Skeletal muscle cell (primary cell): ENCODE measurements around the gene C3orf62.
"Not testable (repeated sequence)": the region's sequence is repeated elsewhere in the genome, so short reads cannot be mapped to it uniquely, and the experiment has no call there.

ENCODE experiments used
- DNase-seq: peaks from one replicate; pipeline ENCODE4 v3.0.0-alpha.2; 2010; ENCODE audit warnings: low read depth
- H3K4me3 ChIP-seq: 2 replicates; pipeline ENCODE4 v1.5.1; 2011; ENCODE audit warnings: low read depth, mild to moderate bottlenecking, control low read depth, low read length, moderate library complexity

Gene C3orf62

DNA sequence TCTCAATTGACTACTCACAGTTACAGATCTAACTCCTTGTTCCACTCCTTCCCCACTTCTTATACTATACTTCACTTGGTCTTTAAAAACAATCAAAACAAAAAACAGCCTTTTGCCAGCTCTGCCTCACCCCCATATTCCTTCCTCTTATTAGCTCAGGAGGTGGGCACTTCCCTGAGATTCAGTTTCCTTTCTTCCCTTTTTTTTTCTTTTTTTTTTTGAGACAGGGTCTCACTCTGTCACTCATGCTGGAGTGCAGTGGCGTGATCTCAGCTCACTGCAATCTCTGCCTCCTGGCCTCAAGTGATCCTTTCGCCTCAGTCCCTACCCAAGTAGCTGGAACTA lies 6.9 kb downstream of the C3orf62 start:
- H3K4me3 ChIP-seq: no peak overlapping the region
- DNase-seq: no peak

DNA sequence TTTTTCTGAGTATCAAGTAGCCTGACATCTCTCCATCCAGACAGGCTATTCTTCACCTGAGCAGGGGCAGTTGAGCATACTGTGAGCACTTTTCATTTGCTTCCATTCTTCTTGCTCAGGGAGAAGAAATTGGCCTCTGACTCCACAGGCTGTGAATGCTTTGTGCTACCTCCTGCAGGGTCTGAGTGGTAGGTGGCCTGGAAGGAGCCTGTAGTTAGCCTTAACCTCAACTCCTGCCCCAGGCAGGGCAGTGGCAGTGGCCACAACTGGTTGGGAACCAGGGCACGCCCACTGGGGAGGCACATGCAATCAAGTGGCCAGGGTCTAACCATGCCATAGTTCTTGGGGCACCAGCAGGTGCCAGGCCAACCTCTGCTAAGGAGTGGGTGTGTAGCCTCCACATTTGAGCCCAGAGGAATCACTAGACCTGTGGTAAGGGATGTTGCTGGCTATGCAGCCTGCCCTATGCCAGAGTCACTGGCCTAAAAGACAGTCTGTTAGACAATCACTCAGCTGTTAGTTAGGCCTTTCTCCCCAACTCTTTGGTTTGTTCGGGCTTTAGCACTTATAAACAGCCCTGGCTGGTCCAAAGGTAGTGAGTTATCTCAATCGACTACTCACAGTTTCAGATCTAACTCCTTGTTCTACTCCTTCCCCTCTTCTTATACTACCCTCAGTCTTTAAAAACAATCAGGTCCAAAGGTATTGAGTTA lies 7.4 kb downstream of the C3orf62 start:
- H3K4me3 ChIP-seq: no peak overlapping the region
- DNase-seq: no peak

DNA sequence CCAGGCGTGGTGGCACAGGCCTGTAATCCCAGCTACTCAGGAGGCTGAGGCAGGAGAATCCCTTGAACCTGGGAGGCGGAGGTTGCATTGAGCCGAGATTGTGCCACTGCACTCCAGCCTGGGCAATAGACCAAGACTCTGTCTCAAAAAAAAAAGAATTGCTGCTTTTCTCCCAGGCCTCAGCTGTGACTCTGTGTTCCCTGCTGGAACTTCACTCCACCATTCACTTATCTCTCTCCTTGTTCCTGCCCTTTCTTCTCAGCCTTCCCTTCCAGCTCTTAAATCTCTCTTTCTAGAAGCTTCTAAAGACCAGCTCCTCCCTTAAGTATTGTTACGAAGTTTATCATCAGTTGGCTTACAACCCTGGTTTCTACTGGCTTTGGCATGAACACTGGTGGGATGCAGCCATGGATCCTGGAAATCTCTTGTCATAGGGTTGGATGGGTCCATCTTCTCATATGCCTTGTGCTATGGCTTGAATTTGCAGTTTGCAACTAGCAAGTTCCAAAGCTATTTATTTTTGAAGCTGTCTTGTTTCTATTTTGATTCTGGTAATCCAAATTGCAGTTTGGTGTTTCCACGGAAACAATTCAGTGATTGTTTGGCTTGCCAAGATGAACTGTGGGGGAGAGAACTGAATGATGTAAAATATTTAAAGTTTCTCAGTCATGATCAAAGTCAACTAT lies 10.5 kb downstream of the C3orf62 start:
- no peak for DNase-seq
- H3K4me3 ChIP-seq: no peak overlapping the region

DNA sequence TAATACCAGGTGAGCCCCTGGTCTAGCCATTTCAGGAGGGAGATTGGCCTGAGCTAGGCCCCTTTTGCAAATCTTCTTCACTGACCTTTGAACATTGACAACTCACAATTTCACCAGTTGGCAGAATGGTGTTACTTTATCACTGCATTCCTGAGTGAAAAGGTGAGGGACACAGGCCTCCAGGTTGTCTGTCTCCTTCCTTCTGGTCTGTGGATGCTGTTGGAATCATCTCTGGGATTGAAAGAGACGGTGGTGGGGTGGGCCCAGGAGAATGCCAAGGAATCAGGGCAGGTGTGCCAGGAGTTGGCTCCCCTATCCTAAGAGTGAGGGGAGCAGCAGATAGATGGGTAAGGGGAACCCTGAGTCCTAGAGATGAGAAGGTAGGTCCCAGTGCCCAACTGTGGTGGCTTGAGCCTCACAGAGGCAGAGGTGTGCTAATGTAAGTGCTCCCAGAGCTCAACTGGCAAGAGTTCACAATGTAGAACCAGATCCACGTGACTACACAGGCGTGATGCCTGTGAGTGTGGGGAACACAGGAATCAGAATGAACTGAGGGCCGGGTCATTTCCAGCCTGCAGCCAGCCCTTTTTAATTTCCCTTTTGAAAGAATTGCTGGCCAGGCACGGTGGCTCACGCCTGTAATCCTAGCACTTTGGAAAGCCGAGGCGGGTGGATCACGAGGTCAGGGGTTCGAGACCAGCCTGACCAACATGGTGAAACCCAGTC lies 11.2 kb downstream of the C3orf62 start:
- no peak overlapping the region for H3K4me3 ChIP-seq
- DNase-seq: no peak

DNA sequence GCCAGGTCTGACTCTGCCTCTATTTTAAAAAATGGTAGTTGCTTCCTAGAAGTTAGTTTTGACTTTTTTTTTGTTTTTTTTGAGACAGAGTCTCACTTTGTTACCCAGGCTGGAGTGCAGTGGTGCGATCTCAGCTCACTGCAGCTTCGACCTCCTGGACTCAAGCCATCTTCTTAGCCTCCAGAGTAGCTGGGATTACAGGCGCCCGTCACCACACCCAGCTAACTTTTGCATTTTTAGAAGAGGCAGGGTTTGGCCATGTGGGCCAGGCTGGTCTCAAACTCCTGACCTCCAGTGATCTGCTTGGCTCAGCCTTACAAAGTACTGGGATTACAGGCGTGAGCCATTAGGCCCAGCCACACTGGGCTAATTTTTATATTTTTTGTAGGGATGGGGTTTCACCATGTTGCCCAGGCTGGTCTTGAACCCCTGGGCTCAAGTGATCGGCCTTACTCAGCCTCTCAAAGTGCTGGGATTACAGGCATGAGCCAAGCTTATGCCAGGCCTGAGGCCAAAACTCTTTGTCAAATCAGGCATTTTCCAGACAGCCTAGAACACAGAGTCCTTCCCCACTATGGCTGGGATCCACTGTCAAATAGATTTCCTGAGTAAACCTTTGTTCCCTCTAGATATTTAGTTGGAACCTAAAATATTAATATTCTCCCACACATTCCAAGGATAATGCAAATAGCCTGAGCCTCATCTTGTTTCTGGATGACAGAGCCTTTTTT lies 13.7 kb downstream of the C3orf62 start:
- H3K4me3 ChIP-seq: no peak overlapping the region
- no peak for DNase-seq

DNA sequence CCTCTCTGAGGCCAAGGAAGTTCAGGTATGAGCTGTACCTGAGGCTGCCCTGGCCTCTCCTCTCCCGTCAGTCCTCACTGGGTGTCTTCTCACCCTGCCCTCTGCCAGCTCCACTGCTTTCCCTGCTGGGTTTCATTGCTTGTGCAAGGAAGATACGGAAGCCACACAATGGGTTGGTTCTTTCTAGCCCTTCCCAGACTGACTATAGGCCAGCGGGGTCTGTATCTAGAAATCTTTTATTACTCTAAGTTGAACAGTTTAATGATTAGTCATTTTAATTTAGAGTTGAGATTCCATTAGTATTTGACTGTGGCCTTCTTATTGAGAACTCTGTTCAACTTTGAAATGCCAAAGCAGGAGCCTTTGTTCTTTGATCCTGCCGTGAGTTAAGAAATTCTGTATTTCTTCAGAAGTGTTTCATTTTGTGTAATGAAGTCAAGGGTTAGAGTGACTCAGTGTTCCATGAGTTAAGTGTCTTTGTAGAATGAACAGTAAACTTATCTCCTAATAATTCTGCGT lies 16.2 kb downstream of the C3orf62 start:
- no peak for DNase-seq
- no peak overlapping the region for H3K4me3 ChIP-seq

DNA sequence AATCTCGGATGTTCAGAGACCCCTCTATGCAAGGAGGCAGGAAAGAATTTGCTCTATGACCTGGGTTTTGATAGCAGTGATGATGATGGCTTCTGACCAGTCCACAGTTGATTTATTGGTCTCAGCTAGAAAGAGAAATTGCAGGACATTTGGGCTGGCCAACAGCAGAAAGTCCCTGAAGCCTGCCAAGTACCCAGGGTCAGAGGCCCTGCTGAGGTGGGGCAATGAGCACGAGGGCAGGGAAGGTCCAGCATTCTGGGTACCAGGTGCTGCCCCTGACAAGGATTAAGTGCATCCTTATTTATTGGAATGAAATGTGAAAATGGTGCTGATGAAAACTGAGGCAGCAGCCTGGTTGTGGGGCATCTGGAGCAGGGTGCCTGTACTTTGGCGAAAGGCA lies 19.8 kb downstream of the C3orf62 start:
- H3K4me3 ChIP-seq: no peak overlapping the region

DNA sequence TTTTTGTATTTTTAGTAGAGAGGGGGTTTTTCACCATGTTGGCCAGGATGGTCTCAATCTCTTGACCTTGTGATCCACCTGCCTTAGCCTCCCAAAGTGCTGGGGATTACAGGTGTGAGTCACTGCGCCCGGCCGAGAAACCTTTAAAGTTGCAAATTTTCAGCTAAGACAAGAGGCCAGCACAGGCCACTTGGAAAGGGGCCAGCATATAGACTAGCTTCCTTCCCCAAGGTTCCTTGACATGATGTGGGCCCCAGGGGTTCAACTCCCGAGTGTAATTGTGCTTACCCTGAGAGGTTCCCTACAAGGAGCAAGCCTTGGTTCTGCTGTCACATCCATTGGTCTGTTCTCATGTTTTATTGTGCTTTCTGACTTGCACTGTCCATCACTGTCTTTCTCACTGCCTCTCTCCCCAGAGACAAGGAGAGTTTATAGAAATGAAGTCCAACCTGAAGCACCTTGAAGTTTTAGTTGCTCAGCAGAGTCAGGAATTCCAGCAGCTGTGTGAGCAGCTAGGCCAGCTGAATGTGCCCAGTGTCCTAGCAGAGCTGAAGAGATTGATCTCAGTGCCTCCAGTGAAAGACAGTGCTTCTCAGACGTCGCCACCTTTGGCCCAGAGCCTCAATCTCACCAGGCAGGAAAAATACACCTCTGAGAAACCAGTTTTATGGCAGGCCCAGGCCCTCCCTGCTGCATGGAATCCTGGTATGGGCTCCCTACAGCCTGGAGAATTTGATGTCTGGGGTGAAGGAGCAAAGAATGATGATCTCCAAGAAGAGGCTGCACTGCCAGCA lies 21.1 kb downstream of the C3orf62 start:
- no peak overlapping the region for H3K4me3 ChIP-seq
- no peak for DNase-seq

More for the DNA sequence above, 19.8 kb downstream of the C3orf62 start:
- DNase-seq: no peak

DNA sequence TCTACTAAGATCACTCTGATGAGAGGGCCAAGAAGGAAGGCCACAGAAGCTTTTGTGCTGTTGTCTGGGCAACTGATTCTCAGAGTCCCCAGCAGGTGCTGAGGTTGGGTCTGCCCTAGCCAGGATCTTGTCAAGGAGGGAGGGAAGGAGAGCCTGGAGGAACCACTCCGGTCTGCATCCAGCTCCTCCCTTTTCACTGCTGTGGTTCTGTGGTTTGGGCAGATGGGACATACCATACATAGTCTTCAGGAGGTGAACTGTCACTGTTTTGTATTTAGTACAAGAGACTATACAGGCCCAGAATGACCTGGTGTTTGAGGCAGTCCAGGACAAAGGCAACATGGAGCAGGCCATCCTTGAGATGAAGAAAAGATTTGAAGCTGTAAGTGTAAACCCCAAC lies 21.9 kb downstream of the C3orf62 start:
- no peak for DNase-seq
- no peak overlapping the region for H3K4me3 ChIP-seq

DNA sequence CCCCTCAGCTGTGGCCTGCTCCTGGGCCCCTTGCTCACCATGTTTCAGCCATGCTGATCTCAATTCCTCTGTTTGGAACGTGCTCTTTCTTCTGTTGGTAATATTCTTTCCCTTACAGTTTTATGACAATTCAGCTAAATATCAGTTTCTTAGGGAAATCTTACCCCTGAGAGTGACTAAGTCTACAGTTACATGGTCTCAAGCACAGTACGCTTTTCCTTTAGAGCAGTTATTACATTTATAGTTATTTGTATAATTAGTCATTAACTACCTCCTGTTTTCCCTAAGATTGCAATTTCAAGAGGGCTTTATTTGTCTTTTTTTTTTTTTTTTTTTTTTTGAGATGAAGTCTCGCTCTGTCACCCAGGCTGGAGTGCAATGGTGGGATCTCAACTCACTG lies 23.5 kb downstream of the C3orf62 start:
- DNase-seq: no peak
- no peak overlapping the region for H3K4me3 ChIP-seq

DNA sequence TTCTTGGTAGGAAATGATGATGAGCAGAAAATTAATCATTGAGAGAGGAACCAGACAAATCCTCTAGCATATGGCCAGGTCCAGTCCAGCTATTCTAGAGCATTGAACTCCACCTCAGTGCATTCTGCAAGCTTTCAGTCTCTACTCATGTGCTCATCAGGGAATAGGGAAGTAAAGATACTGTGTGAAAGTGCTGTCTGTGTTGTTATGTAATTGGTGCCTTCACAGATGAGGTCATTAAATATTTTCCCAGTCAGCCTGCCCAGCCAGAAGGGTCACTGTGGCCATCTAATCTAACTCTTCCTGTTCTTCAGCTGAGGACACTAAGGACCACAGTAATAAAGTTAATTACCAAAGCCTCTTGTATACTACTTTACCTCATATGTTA lies 28.2 kb downstream of the C3orf62 start:
- no peak for DNase-seq
- H3K4me3 ChIP-seq: no peak overlapping the region

DNA sequence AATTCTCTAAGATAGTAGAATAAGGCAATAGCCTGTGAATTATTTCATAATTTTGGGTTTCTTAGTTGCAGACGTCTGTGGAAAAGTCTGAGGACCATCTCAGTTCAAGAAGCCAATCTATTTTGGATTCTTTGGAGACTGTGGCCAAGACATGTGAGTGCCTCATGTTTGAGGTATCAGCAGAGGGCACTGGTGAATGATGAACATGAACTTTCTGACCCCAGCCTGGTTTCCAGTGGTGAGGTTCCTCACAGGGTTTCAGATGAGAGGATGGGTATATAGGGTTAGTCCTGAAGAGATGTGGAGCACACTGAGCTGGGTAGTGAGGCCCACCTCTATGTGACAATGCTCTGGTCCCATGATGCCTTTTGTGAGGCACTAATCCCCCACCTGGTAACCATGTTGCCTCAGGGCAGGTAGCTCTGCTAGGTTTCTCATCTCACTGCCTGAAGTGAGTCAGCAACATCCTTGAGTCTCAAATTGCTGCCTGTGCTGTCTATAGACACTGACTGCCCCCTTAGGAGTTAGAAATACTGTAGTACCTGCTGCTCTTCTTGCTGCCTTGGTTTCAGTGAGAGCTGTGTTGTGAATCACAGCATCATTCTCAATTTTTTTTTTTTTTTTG lies 32.3 kb downstream of the C3orf62 start:
- no peak for DNase-seq
- H3K4me3 ChIP-seq: no peak overlapping the region

DNA sequence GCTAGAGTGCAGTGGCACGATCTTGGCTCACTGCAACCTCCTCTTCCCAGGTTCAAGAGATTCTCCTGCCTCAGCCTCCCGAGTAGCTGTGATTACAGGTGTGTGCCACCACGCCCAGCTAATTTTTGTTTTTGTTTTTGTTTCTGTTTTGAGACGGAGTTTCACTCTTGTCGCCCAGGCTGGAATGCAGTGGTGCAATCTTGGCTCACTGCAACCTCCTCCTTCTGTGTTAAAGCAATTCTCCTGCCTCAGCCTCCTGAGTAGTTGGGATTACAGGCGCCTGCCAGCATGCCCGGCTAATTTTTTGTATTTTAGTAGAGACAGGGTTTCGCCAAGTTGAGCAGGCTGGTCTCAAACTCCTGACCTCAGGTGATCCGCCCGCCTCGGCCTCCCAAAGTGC lies 36.9 kb downstream of the C3orf62 start:
- not testable (repeated sequence) for DNase-seq, H3K4me3 ChIP-seq

DNA sequence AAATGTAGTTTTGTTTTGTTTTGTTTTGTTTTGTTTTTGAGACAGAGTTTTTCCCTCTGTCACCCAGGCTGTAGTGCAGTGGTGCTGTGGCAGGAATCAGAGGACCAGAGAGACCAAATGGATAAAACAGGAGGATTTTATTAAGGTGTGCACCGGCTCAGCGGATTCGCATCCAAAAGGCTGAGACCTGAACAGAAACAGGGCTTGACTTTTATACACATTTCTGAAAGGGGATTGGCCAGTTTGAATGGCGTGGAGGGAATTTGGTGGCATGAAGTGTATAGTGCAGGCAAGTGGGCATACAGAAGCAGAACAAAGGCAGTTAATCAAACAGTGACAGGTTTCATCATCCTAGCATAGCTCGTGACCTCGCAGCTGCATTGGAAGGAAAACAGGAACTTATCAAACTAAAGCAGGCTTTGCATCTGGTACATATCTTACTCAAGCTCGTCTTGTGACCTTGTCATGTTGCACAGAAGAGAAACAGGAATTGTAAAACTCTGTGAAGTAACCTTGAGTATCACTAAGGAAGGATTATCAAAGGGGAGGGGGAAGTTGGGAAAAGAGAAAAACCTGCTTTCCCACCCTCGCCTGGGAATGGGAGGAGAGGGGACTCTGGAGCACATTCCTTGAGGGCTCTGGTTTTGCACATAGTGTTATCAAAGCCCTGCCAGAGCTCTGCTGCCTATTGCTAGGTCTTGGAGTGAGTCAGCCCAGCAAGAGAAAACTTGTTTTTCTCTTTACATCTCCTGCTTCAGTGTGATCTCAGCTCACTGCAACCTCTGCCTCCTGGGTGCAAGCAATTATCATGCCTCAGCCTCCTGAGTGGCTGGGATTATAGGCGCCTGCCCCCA lies 38.5 kb downstream of the C3orf62 start:
- no peak overlapping the region for H3K4me3 ChIP-seq
- peak; percentile 34 for DNase-seq

DNA sequence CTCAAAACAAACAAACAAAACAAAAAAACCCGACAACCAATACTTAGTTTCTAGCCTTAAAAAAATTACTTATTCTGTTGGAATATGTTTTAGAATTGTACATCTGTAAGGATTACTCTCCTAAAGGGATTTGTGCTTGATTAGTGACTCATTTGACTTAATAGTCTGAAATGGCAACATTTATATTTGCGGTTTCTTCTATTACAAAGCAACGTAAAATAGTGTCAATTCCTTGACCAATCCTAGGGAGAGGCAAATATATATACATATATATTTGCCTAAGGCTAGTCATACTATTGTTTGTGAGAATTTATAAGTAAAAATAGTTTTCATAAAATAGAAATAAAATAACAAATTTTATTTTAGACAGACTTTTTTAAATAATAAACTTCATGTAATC lies 39.7 kb downstream of the C3orf62 start:
- DNase-seq: no peak
- no peak overlapping the region for H3K4me3 ChIP-seq

DNA sequence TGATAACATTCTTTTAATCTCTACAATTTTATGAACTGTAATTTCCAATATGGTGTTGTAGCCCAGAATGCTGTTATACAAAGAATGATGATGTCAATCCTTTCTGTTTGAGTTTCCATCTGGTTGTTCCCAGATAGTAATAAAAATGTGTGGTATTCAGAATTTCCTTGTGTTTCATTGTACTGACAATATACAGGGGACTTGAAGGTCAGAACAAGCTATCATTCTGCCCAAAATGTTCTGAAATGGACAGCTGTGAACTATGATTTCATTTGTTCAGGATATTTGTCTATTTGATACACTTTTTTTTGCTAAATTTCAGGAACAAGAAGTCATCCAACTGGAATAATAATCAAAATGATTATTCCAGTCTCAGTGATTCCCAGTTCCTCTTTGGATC lies 40.8 kb downstream of the C3orf62 start:
- H3K4me3 ChIP-seq: no peak overlapping the region

DNA sequence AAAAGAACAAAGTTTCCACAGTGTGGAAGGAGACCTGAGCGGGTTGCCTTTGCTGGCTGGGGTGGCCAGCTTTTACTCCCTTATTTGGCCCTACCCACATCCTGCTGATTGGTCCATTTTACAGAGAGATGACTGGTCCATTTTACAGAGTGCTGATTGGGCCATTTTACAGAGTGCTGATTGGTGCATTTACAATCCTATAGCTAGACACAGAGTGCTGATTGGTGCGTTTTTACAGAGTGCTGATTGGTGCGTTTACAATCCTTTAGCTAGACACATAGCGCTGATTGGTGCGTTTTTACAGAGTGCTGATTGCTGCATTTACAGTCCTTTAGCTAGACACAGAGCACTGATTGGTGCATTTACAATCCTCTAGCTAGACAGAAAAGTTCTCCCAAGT lies 48.2 kb downstream of the C3orf62 start:
- DNase-seq: not testable (repeated sequence)

More for the DNA sequence above, 40.8 kb downstream of the C3orf62 start:
- DNase-seq: no peak

DNA sequence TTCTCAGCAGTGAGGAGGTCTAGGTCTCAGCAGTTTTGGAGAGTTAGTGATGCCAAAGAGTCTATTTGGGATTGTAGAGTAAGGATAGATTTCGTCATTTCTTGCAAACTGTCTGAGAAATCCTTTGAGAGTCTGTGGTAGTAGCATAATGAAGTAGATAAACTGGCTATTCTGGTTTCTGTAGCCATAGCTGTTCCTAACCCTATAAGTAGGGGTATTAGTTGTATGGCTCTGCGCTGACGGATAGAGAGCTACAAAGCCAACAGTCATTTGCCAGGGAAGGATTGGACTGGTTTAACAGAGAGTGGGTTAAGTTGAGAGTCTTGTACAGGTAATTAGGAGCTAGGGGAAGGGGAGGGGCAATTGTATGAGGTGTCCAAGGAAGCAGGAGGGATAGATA lies 55.0 kb downstream of the C3orf62 start:
- H3K4me3 ChIP-seq: no peak overlapping the region
- no peak for DNase-seq

More for the DNA sequence above, 48.2 kb downstream of the C3orf62 start:
- not testable (repeated sequence) for H3K4me3 ChIP-seq
